Measurements from ENCODE around the gene PPP6R2.

DNA sequence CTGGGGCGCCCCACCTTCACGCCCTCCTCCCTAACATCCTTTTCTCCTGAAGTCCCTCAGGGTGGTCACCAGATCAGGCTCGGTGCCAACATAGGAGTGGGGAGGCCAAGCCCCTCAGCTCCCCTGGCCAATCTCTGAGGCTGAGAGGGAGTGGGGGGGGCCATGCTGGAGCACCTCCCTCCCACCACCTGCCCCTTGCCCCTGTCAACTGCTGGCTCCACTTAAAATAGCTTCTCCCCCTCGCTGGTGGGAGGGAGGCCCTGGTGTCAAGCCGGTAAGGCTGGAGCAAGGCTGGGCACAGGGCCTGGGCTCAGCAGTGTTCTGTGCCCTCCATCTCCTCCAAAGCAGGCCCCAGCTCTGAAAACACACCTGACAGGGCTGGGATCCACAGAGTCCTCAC, 40.6 kb upstream of the PPP6R2 start:
- TF ChIP-seq, protein P1, sequence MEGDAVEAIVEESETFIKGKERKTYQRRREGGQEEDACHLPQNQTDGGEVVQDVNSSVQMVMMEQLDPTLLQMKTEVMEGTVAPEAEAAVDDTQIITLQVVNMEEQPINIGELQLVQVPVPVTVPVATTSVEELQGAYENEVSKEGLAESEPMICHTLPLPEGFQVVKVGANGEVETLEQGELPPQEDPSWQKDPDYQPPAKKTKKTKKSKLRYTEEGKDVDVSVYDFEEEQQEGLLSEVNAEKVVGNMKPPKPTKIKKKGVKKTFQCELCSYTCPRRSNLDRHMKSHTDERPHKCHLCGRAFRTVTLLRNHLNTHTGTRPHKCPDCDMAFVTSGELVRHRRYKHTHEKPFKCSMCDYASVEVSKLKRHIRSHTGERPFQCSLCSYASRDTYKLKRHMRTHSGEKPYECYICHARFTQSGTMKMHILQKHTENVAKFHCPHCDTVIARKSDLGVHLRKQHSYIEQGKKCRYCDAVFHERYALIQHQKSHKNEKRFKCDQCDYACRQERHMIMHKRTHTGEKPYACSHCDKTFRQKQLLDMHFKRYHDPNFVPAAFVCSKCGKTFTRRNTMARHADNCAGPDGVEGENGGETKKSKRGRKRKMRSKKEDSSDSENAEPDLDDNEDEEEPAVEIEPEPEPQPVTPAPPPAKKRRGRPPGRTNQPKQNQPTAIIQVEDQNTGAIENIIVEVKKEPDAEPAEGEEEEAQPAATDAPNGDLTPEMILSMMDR (IDR thresholded peaks at IDR 0.05; ENCODE audit: extremely low read depth in 1 of 2, insufficient read depth in 1 of 2, low read depth in 1 of 2, low read length in 2 of 2): no peak
- TF ChIP-seq, protein P2, sequence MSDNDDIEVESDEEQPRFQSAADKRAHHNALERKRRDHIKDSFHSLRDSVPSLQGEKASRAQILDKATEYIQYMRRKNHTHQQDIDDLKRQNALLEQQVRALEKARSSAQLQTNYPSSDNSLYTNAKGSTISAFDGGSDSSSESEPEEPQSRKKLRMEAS (IDR thresholded peaks at IDR 0.05; ENCODE audit: insufficient read depth, insufficient read length): no peak
- TF ChIP-seq POLR2A (IDR thresholded peaks at IDR 0.05; ENCODE audit: low read depth, low read length) (no peak), EZH2 (IDR thresholded peaks at IDR 0.05; ENCODE audit: borderline replicate concordance, low read depth, low read length, severe bottlenecking) (no peak)
